Large intestine (tissue), 3 donors: ENCODE measurements around the gene KANSL1. TPM values are rescaled to one million over a fixed set of nuclear protein-coding genes. Genes with fewer than 3 reads are reported as not detected.

Experiments
- DNase-seq, 2 donors: peaks; one replicate each; pipeline versions ENCODE4 v3.0.0 to v3.0.0-alpha.2; 2013
- H3K27ac ChIP-seq: one replicate; pipeline ENCODE4 v1.5.1; 2013; ENCODE audit warnings: low read length
- H3K27me3 ChIP-seq: 2 replicates; pipeline ENCODE4 v1.6.1; 2013; ENCODE audit warnings: low read length; ENCODE audit not compliant: control insufficient read depth, insufficient read depth
- H3K36me3 ChIP-seq: 2 replicates; pipeline ENCODE4 v1.6.1; 2013; ENCODE audit warnings: low read length; ENCODE audit not compliant: control insufficient read depth, insufficient read depth
- H3K4me1 ChIP-seq: one replicate; pipeline ENCODE4 v1.6.1; 2013; ENCODE audit warnings: low read length; ENCODE audit not compliant: control insufficient read depth, insufficient read depth
- H3K4me3 ChIP-seq: one replicate; pipeline ENCODE4 v1.5.1; 2013; ENCODE audit warnings: low read length
- H3K9me3 ChIP-seq: one replicate; pipeline ENCODE4 v1.6.1; 2013; ENCODE audit warnings: mild to moderate bottlenecking, low read depth, low read length, moderate library complexity; ENCODE audit not compliant: control insufficient read depth
- WGBS: methylation state at CpG from one replicate; pipeline ENCODE4 v1.1.5; 2013; ENCODE audit warnings: low lambda C conversion rate; ENCODE audit not compliant: insufficient coverage; 5-methylcytosine and 5-hydroxymethylcytosine counted together
- polyA plus RNA-seq: library from polyadenylated mRNA; unstranded; fragments of 120-200 nt; gene quantifications from one replicate; pipeline ENCODE4 v1.2.1, GENCODE V29; 2013

Gene KANSL1
- polyA plus RNA-seq, 1 donor: 53.2 TPM

GRCh38 chr17:46043606-46044005 is 149.6 kb downstream of the KANSL1 start:
- no peak overlapping the region for H3K4me3 ChIP-seq
- no peak for DNase-seq
- H3K4me1 ChIP-seq: peaks cover 34% of the 10 kb centered on the region
- no peaks in the 10 kb centered on the region for H3K9me3 ChIP-seq
- no CpG with 5 or more reads among the region's 3 CpGs for WGBS
- no peaks in the 10 kb centered on the region for H3K27me3 ChIP-seq
- H3K27ac ChIP-seq: peak overlapping the region; percentile 33
- peaks cover 47% of the 10 kb centered on the region for H3K36me3 ChIP-seq

DNA sequence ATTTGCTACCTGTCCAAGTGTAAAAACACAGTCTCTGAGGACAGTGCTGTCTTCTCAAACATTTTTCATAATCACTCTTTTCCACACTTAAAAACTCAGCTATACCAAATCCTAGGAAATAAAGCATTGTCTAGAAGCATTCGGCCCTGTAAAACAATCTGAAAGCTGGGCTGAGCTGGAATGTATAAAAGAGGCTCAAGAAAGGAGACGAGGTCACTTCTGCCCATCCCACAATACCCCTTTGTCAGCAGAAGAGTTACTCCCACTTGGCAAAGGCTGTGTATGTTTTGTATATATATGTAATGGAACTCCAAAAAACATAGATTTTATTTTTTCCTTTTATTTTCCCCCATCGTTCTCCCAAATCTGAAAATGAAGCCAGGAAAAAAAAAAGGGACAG is 150.3 kb downstream of the KANSL1 start:
- 67% methylated on average over 1 of the region's 3 CpGs for WGBS
- H3K9me3 ChIP-seq: no peaks in the 10 kb centered on the region
- H3K36me3 ChIP-seq: peaks cover 49% of the 10 kb centered on the region
- H3K4me1 ChIP-seq: peaks cover 34% of the 10 kb centered on the region
- H3K27ac ChIP-seq: no peak overlapping the region
- DNase-seq: no peak
- no peaks in the 10 kb centered on the region for H3K27me3 ChIP-seq
- H3K4me3 ChIP-seq: no peak overlapping the region

- no peaks in the 10 kb centered on the region for H3K27me3 ChIP-seq
- peak in 1 of 2 donors; percentile 72 for DNase-seq
- WGBS: no CpG with 5 or more reads among the region's 2 CpGs
- H3K9me3 ChIP-seq: no peaks in the 10 kb centered on the region
- peaks cover 34% of the 10 kb centered on the region for H3K4me1 ChIP-seq
- H3K36me3 ChIP-seq: peaks cover 49% of the 10 kb centered on the region
- H3K4me3 ChIP-seq: no peak overlapping the region
- peak overlapping the region; percentile 16 for H3K27ac ChIP-seq
Measured at GRCh38 chr17:46042246-46042645, 151.0 kb downstream of the KANSL1 start.

DNA sequence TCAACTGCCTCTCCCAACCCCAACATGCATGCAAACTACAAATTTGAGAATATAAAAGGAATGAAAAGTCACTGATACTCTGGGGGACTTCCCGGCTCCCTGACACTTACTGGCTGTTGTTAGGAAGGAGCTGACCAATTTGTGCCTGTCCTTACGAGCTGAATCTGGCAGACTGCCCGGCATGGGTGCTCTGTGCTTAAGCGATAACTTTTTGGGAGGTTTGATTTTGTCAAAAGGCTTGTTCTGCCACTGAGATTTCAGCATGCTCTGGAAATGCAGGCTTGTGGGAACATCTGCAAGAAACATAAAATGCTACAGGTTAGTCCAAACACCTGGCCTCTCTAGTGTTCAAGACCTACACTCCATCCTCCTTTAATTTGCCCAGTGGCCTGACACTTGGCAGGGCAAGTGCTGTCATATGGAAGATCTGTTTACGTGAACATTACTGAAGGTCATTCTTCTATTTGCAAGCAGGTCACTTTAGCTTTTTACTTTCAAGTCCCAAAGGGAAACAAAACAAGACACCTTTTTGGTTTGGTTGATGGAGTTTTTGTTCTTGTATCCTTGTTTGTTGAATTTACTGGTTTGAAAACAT is 153.5 kb downstream of the KANSL1 start:
- peaks cover 29% of the 10 kb centered on the region for H3K4me1 ChIP-seq
- no peak overlapping the region for H3K4me3 ChIP-seq
- no peak overlapping the region for H3K27ac ChIP-seq
- no peak for DNase-seq
- WGBS: no CpG with 5 or more reads among the region's 5 CpGs
- peaks cover 54% of the 10 kb centered on the region for H3K36me3 ChIP-seq
- no peaks in the 10 kb centered on the region for H3K27me3 ChIP-seq
- no peaks in the 10 kb centered on the region for H3K9me3 ChIP-seq

DNA sequence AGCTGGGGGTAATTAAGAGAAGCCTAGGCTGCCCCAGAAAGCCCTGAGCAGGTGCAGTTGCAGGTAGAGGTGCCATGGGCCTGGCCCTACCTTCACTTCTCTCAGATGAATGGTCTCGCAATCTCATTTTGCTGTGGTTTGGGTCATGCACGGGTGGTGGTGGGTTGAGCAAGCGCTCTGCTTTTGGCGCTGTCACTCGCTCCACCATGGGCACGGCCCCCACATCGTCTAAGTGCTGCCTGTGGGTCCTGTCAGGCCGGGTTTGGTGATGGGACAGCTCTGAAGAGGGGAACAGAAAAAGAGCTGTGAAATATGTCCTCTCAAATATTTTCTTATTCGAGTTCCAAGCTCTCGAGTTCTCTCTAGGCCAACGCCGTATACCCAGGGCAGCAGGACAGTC is 154.3 kb downstream of the KANSL1 start:
- Histone ChIP-seq H3K36me3 (peaks cover 61% of the 10 kb centered on the region), H3K27ac (no peak overlapping the region), H3K9me3 (no peaks in the 10 kb centered on the region), H3K27me3 (no peaks in the 10 kb centered on the region), H3K4me3 (no peak overlapping the region), H3K4me1 (peaks cover 26% of the 10 kb centered on the region)
- WGBS: no CpG with 5 or more reads among the region's 12 CpGs
- DNase-seq: no peak

DNA sequence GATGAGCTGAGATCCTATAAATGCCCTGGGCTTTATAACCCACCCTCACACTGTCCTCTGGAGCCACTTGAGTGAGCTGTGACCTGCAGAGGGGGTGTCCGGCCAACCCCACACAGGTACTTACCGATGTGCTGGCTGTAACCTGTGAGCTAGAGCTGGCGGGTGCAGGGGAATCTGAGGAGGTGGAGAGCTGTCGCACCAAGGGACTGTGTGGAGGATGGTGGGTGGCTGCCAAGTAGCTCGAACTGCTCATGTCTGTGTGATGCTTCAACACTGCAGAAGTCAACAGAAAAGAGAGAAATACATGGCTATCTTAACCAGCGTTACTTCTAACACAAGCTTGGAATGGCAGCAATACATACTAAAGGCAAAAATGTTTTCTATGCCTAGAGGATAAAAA is 154.8 kb downstream of the KANSL1 start:
- no peak overlapping the region for H3K4me3 ChIP-seq
- peaks cover 64% of the 10 kb centered on the region for H3K36me3 ChIP-seq
- no peak for DNase-seq
- 100% methylated on average over 1 of the region's 6 CpGs for WGBS
- no peaks in the 10 kb centered on the region for H3K27me3 ChIP-seq
- no peaks in the 10 kb centered on the region for H3K9me3 ChIP-seq
- peaks cover 21% of the 10 kb centered on the region for H3K4me1 ChIP-seq
- no peak overlapping the region for H3K27ac ChIP-seq

- no peak for DNase-seq
- Histone ChIP-seq H3K27ac (no peak overlapping the region), H3K4me1 (peaks cover 14% of the 10 kb centered on the region), H3K9me3 (no peaks in the 10 kb centered on the region), H3K27me3 (no peaks in the 10 kb centered on the region), H3K36me3 (peaks cover 67% of the 10 kb centered on the region), H3K4me3 (no peak overlapping the region)
- 100% methylated on average over 1 of the region's 4 CpGs for WGBS
Measured at GRCh38 chr17:46037722-46038255, 155.4 kb downstream of the KANSL1 start.

- H3K4me3 ChIP-seq: no peak overlapping the region
- no peaks in the 10 kb centered on the region for H3K27me3 ChIP-seq
- no peak for DNase-seq
- peaks cover 5% of the 10 kb centered on the region for H3K4me1 ChIP-seq
- peaks cover 80% of the 10 kb centered on the region for H3K36me3 ChIP-seq
- H3K27ac ChIP-seq: no peak overlapping the region
- H3K9me3 ChIP-seq: no peaks in the 10 kb centered on the region
- no CpG with 5 or more reads among the region's 6 CpGs for WGBS
Measured at GRCh38 chr17:46036491-46036890, 156.7 kb downstream of the KANSL1 start.

GRCh38 chr17:46035112-46035818 is 158.0 kb downstream of the KANSL1 start:
- Histone ChIP-seq H3K27me3 (no peaks in the 10 kb centered on the region), H3K27ac (no peak overlapping the region), H3K36me3 (peaks cover 93% of the 10 kb centered on the region), H3K4me3 (no peak overlapping the region), H3K9me3 (no peaks in the 10 kb centered on the region), H3K4me1 (no peaks in the 10 kb centered on the region)
- WGBS: 80% methylated on average over 1 of the region's 3 CpGs
- DNase-seq: no peak

DNA sequence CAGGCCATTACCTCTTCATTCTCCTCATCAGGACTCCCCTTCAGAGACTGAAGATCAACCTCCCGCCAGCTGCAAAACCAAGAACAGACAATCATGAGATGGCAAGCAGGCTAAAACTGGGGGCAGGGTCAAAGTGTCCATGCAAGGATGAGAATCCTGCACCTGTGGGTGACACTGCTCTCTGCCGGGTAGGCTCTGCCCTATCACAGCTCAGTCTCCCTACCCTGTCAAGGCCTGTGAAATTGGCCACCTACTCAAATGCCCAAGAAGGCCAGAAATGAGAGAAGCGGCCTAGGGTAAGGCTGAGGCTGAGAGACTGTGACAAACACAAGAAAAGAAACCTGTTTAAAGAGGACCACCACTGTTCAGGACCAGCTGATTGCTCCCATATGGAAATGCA is 159.8 kb downstream of the KANSL1 start:
- Histone ChIP-seq H3K27me3 (no peaks in the 10 kb centered on the region), H3K4me3 (no peak overlapping the region), H3K36me3 (peaks cover 91% of the 10 kb centered on the region), H3K27ac (no peak overlapping the region), H3K4me1 (no peaks in the 10 kb centered on the region), H3K9me3 (no peaks in the 10 kb centered on the region)
- no CpG with 5 or more reads among the region's 3 CpGs for WGBS
- DNase-seq: no peak
